Activated naive CD4-positive, alpha-beta T cell treated with anti-CD3 and anti-CD28 coated beads, Interleukin-2, amount 50 U/mL, for 72 hours (primary cell): ENCODE measurements around the gene RPS4Y2. TPM values are rescaled to one million over a fixed set of nuclear protein-coding genes. Genes with fewer than 3 reads are reported as not detected.

Source experiments
- ATAC-seq, 2 donors: fragments of 150-1000 bp; cut with Tn5 transposase; 2 replicates each; pipeline ENCODE4 v1.10.0; 2021; ENCODE audit warnings: mild to moderate bottlenecking in 2 of 2, moderate library complexity in 2 of 2
- DNase-seq, 2 donors: peaks; one replicate each; pipeline ENCODE4 v3.0.0; 2021 to 2022; ENCODE audit warnings: low spot score in 2 of 2
- H3K27ac Mint-ChIP-seq, 2 donors: one replicate each; pipeline ENCODE4 v1.8.0; 2022; ENCODE audit warnings: mild to moderate bottlenecking in 2 of 2, mixed read lengths in 2 of 2
- H3K36me3 Mint-ChIP-seq, 2 donors: one replicate each; pipeline ENCODE4 v1.8.0; 2022; ENCODE audit warnings: mixed read lengths in 2 of 2
- H3K9me3 Mint-ChIP-seq, 2 donors: one replicate each; pipeline ENCODE4 v1.8.0; 2022; ENCODE audit warnings: mixed read lengths in 2 of 2
- total RNA-seq, 2 donors: library from RNA; stranded (reverse); gene quantifications; one replicate each; pipeline ENCODE4 v1.2.3, GENCODE V29; 2022

The RPS4Y2 gene
- not detected for total RNA-seq

DNA sequence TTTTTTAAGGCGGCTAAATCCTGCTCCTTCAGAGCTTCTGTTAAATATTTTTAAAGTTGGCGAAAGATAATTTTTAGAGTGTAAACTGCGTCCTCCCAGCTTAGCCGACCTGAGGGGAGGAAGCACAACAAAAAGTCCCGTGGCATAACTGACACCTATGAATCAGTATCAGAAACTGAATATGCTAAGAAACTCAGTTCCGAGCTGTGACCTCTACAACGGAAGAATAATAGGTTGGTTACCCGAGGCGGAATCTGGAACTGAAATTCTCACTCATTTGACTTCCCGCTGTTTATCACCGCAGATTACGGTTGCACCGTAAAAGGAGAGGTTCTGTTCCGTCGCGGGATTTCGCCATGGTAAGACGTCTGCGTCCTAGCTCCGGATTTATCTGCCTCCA, at the start of gene RPS4Y2:
Gene RPS4Y2 (plus strand): TSS at position 301 of the 400 bp plus-strand sequence. CDS start 56 bp downstream, at position 357.
- DNase-seq, result no peak
- ATAC-seq, result no peak
- H3K9me3 Mint-ChIP-seq, result no peaks in the 10 kb centered on the region
- H3K27ac Mint-ChIP-seq, result no peak within 1 kb of the TSS
- H3K36me3 Mint-ChIP-seq, result peaks cover 0 to 4% of the 10 kb centered on the region in 2 donors

DNA sequence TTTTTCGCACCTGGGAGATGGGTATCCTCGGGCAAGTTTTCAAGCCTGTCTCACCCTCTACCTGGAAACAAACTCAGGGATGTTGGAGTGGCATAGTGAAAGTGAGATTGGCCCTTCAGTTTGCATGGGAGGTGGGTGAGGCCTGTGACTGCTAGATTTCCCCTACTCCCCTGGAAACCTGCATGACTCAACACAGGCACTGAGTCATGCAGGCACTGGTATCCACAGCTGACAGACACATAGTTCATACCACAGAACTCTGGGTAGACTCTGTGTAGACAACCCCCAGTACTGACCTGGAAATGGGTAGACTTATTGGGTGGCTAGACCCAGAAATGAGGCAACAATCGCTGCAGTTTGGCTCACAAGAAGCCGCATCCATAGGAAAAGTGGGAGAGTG, 41.5 kb upstream of the RPS4Y2 start:
- DNase-seq, result peak; percentile 14 to 54
- peaks cover 0 to 4% of the 10 kb centered on the region in 2 donors for H3K36me3 Mint-ChIP-seq
- peaks cover 8% of the 10 kb centered on the region in 2 donors for H3K9me3 Mint-ChIP-seq
- ATAC-seq, result peak; percentile 100
- H3K27ac Mint-ChIP-seq, result peak overlapping the region in 1 of 2 donors; percentile 44

DNA sequence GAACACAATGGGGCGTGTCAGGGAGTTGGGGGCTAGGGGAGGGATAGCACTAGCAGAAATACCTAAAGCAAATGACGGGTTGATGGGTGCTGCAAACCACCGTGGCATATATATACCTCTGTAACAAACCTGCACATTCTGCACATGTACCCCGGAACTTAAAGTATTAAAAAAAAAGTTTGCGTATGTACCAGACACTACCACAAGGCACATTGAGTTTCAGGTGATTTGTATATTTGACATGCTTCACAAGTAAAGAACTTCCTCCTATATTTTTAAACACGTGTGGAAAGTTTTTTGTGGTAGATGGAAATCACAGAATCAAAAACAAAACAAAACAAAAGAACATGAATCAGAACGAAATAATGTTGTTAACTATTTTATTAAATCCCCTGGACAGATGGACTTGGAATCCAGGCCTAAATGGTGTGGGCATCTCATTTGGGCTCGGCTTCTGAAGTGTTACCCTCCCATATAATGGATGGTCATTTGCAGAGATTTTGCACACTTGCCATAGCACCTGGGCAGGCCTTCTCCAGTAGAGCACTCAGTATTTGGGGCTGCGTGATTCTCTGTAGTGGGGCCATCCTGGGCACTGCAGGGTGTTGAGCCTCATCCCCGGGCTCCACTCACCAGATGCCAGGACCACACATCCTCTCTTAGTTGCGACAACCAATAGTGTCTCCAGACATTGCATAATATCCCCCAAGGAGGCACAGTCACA, 29.6 kb upstream of the RPS4Y2 start:
- Mint-ChIP-seq H3K9me3 (peaks cover 0 to 4% of the 10 kb centered on the region in 2 donors), H3K27ac (no peak overlapping the region), H3K36me3 (no peaks in the 10 kb centered on the region)
- ATAC-seq (no peak), DNase-seq (no peak)

DNA sequence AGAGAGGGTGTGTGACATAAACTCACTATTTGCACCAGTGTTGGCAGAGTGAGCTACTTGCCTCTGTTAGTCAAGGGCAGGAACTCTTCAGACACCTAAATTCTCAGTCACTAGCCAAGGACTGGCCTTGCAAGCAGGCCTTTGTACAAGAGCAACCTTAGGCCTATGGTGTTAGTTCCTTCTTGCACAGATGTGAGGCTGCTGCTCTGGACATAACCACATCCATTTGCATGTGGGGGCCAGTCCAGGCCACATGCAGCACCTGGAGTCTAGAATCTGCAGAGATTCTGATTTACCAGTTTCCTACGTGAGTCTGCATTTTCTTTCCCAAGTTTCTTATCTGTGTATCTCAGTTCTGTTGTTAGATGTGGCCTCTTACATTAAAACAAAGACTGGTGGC, 20.7 kb upstream of the RPS4Y2 start:
- ATAC-seq, result no peak
- H3K36me3 Mint-ChIP-seq, result no peaks in the 10 kb centered on the region
- H3K9me3 Mint-ChIP-seq, result no peaks in the 10 kb centered on the region
- no peak for DNase-seq
- H3K27ac Mint-ChIP-seq, result no peak overlapping the region

DNA sequence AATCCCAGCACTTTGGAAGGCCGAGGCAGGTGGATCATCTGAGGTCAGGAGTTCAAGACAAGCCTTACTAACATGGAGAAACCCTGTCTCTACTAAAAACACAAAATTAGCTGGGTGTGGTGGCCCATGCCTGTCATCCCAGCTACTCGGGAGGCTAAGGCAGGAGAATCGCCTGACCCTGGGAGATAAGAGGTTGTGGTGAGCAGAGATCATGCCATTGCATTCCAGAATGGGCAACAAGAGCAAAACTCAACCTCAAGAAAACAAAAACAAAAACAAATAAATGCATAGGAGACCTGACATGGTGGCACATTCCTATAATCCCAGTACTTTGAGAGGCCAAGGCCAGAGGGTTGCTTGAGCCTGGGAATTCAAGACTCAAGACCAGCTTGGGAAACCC, 16.1 kb upstream of the RPS4Y2 start:
- DNase-seq (no peak), ATAC-seq (no peak)
- Mint-ChIP-seq H3K36me3 (no peaks in the 10 kb centered on the region), H3K9me3 (no peaks in the 10 kb centered on the region), H3K27ac (no peak overlapping the region)

DNA sequence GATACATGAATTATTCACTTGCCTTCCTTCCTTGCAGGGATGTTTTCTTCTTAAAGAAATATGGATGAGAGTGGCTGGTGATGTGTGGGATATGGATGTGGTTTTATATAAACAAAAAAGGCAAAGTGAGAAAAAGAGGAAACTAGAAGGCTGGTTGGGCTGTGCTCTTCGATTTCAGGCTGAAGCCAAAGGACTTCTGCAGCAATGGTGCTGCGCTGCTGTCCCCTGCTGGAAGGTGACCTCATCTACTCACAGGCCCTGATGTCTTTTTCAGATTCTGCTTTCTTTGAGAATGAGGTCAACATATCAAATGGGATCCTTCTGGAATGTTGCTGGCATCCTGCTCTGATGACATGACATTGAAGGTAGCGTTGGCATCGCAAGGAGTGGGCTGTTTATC, 15.3 kb upstream of the RPS4Y2 start:
- DNase-seq (peak in 1 of 2 donors; percentile 6), ATAC-seq (no peak)
- H3K27ac Mint-ChIP-seq, result no peak overlapping the region

DNA sequence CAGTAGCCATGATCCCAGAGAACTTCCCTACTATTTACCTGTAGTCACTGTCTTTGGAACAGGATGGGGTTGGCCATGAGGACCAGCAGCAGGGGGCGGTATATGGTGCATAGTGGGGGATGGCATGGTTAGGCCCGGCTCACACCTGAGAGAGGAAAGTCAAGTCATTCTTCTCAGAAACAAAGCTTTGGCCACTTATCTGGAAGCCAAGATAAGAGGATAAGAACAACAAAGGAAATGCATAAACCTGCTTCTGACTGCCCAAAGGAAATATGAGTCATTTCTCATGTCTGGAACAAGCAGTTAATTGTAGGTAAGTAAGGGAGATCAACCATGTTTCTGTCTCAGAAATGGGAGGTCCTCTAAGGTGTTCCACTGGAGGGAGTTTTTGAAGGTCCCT, 10.8 kb upstream of the RPS4Y2 start:
- DNase-seq (peak in 1 of 2 donors; percentile 10), ATAC-seq (peak; percentile 81)
- peak overlapping the region; percentile 36 to 73 for H3K27ac Mint-ChIP-seq
- H3K36me3 Mint-ChIP-seq, result peaks cover 0 to 4% of the 10 kb centered on the region in 2 donors
- H3K9me3 Mint-ChIP-seq, result peaks cover 0 to 4% of the 10 kb centered on the region in 2 donors

More for the DNA sequence above, 15.3 kb upstream of the RPS4Y2 start:
- peaks cover 0 to 2% of the 10 kb centered on the region in 2 donors for H3K36me3 Mint-ChIP-seq
- H3K9me3 Mint-ChIP-seq, result peaks cover 0 to 1% of the 10 kb centered on the region in 2 donors

DNA sequence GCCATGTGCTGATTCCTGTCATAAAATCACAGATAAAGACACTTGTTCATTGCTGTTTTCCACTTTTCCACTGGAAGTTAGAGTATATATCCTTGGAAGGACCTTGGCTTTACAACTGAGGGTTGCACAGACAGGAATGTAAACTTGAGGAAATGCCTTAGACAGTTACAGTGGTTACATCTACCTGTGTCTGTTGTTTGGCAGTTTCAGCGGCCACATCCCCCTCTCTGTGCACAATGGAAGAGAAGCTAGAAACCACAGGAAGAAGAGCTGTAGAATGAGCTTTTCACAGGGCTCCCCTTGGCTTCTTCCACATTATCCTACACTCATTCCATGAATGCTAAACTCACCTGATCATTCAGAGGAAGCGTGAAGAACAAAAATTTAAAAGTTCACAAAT, 9.0 kb upstream of the RPS4Y2 start:
- Mint-ChIP-seq H3K27ac (peak overlapping the region in 1 of 2 donors; percentile 73), H3K9me3 (peaks cover 0 to 4% of the 10 kb centered on the region in 2 donors), H3K36me3 (peaks cover 0 to 4% of the 10 kb centered on the region in 2 donors)
- no peak for ATAC-seq
- DNase-seq, result no peak

DNA sequence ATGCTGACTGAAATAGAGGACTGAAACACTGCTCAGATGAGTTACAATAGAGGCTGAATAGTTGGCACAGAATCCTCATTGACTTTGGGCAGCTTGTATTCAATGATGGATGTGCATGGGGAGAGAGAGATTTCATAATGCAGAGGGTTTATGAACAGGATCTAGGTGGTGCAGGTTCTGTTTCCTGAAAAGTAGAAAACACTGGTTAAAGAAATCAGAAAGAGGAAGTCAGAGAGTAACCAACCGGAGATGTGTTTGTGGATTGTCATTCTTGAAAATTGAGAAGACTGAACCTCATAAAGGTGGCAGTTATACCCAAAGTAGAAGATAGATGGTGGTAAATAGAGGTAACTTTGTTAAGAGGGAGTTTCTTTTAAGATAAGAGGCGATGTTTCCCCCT, 8.0 kb downstream of the RPS4Y2 start:
- H3K27ac Mint-ChIP-seq, result peak overlapping the region in 1 of 2 donors; percentile 47
- H3K9me3 Mint-ChIP-seq, result peaks cover 0 to 10% of the 10 kb centered on the region in 2 donors
- DNase-seq (no peak), ATAC-seq (no peak)
- peaks cover 0 to 4% of the 10 kb centered on the region in 2 donors for H3K36me3 Mint-ChIP-seq

DNA sequence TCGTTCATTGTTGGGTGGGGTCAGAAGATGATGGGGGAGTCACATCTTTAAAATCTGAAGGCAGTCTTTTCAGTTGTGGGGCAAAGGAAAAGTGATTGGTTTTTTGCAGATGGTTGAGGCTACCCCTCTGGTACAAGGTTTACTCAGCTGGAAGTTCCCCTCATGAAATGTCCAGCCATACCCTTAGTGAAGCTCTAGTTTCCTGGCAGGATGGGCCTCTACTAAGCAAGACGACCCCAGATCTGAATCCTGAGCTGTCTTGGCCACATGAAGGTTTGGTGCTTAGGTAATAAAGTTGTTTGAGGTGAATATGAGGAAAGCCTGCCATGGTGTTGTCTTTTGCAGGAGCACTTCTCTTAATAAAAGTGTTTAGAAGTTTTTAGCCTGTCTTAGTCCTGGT, 9.2 kb downstream of the RPS4Y2 start:
- no peaks in the 10 kb centered on the region for H3K36me3 Mint-ChIP-seq
- DNase-seq, result no peak
- peaks cover 0 to 10% of the 10 kb centered on the region in 2 donors for H3K9me3 Mint-ChIP-seq
- ATAC-seq, result no peak
- no peak overlapping the region for H3K27ac Mint-ChIP-seq

DNA sequence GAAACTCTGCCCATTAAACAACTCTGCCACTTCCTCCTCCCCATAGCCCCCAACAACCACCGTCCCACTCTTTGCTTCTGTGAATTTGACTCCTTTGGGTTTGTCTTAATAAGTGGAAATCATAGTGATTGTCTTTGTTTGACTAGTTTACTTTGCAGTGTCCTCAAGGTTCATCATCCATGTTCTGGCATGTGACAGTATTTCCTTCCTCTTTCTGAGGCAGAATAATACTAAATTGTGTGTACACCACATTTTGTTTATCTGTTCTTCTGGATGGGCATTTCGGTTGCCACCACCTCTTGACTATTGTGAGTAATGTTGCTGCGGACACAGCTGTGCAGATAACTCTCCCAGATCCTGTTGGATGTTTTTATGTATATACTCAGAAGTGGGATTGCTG, 14.8 kb downstream of the RPS4Y2 start:
- no peak for DNase-seq
- Mint-ChIP-seq H3K36me3 (peaks cover 4 to 10% of the 10 kb centered on the region in 2 donors), H3K27ac (no peak overlapping the region), H3K9me3 (peaks cover 5 to 13% of the 10 kb centered on the region in 2 donors)
- ATAC-seq, result no peak

DNA sequence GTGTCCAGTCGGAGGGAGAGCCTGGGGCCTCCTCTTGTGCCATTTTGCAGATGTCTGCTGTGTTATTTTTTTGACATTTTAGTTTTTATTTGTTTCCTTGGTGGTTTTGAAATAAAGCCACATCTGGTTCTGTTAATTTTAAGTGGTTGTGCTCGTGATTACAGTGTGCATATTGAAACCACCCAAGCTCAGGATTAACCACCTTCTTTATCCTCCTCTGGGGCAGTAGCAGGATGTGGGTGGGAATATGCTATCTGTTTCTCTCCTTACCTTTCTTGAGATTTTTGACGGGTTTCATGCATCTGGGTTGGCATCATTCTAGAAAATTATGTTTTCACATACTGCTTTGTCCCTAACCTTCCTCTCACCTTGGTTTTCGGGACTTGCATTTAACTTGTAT, 20.2 kb downstream of the RPS4Y2 start:
- peaks cover 5 to 6% of the 10 kb centered on the region in 2 donors for H3K9me3 Mint-ChIP-seq
- H3K27ac Mint-ChIP-seq, result no peak overlapping the region
- DNase-seq (no peak), ATAC-seq (no peak)
- H3K36me3 Mint-ChIP-seq, result peaks cover 4 to 10% of the 10 kb centered on the region in 2 donors

DNA sequence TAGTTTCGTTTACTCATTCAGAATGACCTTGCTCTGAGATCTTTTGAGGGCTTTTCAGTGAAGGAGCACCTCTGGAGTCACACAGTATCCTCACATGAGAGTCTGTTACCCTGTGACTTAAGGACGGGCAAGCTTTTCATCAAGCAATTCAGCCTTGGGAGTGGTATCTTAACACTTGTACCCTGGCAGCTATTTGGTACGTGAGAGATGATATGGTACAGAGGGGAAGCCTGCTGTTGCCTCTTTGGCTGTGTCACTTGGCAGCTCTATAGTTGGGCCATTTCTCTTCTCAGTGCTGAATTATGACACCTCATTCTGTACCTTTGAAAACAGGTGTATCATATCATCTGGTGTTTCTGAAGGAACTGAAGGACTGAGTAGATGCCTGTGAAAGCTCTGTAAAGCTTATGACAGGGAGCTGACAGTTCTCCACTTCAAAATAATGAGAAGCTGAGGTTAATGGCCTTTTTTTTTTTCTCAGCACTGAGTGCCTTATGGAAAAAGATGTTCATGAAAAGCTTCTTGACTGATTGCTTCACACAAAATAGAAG, 24.3 kb downstream of the RPS4Y2 start:
- Mint-ChIP-seq H3K9me3 (no peaks in the 10 kb centered on the region), H3K27ac (no peak overlapping the region), H3K36me3 (peaks cover 0 to 4% of the 10 kb centered on the region in 2 donors)
- DNase-seq (no peak), ATAC-seq (peak; percentile 33 to 63)

DNA sequence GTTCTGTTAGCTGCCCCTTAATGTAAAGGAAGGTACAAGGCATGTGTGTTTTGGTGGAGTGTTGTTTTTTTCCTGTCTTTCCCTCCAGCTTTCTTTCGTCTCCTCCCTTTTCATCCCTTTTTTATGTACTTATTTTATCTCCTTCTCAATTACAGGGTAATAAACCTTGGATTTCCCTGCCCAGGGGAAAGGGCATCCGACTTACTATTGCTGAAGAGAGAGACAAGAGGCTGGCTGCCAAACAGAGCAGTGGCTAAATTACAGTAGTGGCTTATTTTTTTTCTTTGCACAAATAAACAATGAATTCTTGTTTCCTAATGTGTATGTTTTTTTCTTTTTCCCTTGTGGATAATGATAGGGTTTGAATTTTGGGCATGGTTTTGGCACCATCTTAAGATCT, 24.9 kb downstream of the RPS4Y2 start:
- DNase-seq, result no peak

DNA sequence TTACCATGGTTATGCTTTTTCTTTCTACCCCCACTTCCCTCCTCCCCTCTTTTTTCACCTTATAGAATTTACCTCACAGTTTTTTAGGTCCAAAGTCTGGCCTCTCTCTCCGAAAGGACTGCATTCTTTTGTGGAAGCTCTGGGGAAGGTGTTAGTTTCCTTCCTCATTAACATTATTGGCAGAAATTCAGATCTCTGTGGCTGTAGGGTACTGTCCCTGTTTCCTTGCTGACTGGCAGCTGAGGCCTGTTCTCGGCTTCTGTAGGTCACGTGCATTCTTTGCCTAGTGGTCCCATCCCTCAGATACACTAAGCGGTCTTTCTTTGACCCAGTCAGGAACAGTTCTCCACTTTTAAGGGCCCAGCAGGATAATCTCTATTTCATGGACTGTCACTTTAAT, 25.5 kb downstream of the RPS4Y2 start:
- Mint-ChIP-seq H3K36me3 (no peaks in the 10 kb centered on the region), H3K27ac (no peak overlapping the region), H3K9me3 (no peaks in the 10 kb centered on the region)
- ATAC-seq (peak in 1 of 2 donors; percentile 37), DNase-seq (no peak)

More for the DNA sequence above, 24.9 kb downstream of the RPS4Y2 start:
- no peak for ATAC-seq
- no peaks in the 10 kb centered on the region for H3K36me3 Mint-ChIP-seq
- no peak overlapping the region for H3K27ac Mint-ChIP-seq
- H3K9me3 Mint-ChIP-seq, result no peaks in the 10 kb centered on the region

DNA sequence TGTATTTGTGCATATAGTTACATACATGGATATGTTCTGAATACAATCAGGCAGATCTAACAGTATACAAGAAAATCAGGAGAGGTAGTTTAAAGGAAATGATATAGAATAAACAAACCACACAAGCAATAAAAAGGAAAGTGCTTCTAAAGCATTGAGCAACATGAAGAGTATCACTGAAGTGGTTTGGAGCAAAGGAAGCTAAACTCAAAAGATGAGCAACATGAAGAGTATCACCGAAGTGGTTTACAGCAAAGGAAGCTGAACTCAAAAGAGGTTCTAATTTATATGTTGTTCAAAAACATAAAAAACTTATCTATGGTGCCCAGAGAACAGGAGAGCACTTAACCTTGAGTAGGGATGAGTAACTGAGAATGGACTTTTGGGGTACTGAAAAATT, 29.1 kb downstream of the RPS4Y2 start:
- no peak overlapping the region for H3K27ac Mint-ChIP-seq
- H3K9me3 Mint-ChIP-seq, result no peaks in the 10 kb centered on the region
- ATAC-seq, result peak in 1 of 2 donors; percentile 79
- H3K36me3 Mint-ChIP-seq, result no peaks in the 10 kb centered on the region
- no peak for DNase-seq

DNA sequence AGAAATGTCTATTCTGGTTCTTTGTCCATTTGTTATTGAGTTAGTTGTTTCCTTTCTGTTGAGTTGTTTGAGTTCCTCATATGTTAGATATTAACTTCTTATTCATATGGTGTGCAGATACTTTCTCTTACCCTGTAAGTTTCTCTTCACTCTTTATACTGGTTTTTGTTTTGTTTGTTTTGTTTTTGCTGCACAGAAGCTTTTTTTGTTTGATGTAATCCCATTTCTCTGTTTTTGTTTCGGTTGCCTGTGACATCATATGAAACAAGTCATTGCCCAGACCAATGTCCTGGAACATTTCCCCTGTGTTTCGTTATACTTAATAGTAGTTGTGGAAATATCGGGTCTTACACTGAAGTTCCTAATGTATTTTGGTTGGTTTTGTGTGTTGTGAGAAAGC, 31.2 kb downstream of the RPS4Y2 start:
- DNase-seq, result no peak
- Mint-ChIP-seq H3K9me3 (no peaks in the 10 kb centered on the region), H3K36me3 (no peaks in the 10 kb centered on the region), H3K27ac (no peak overlapping the region)
- peak in 1 of 2 donors; percentile 27 for ATAC-seq
